Stimulated activated CD8-positive, alpha-beta memory T cell treated with anti-CD3 and anti-CD28 coated beads, Interleukin-7, amount 100 ng/mL, for 24 hours (primary cell): Measurements from ENCODE around the gene SMARCC2.
A peak's percentile ranks its signal among the peaks of the same experiment; 100 is the strongest.
"Not testable (repeated sequence)": the region's sequence is repeated elsewhere in the genome, so short reads cannot be mapped to it uniquely, and the experiment has no call there.

Experiments
- DNase-seq: peaks from one replicate; pipeline ENCODE4 v3.0.0-alpha.2; 2020; ENCODE audit warnings: low read depth

The SMARCC2 gene

GRCh38 chr12:56121204-56121870, 67.9 kb downstream of the SMARCC2 start:
- no peak for DNase-seq

GRCh38 chr12:56120158-56120846, 69.0 kb downstream of the SMARCC2 start:
- no peak for DNase-seq

GRCh38 chr12:56119361-56119796, 69.9 kb downstream of the SMARCC2 start:
- peak; percentile 18 for DNase-seq

- no peak for DNase-seq
Measured at GRCh38 chr12:56118688-56119357, 70.5 kb downstream of the SMARCC2 start.

- peak; percentile 98 for DNase-seq
Measured at GRCh38 chr12:56117778-56118687, 71.2 kb downstream of the SMARCC2 start, which contains the start of gene ZC3H10. Gene ZC3H10, plus strand, starts transcription at chr12:56118266. Its CDS starts 2,297 bp downstream, at chr12:56120563.

GRCh38 chr12:56117082-56117706, 72.1 kb downstream of the SMARCC2 start:
- not testable (repeated sequence) for DNase-seq

GRCh38 chr12:56116267-56117081, 72.8 kb downstream of the SMARCC2 start, which contains the start of gene RPL41:
Gene RPL41, plus strand, starts transcription at chr12:56116633.
- DNase-seq = peak; percentile 92

- DNase-seq = no peak
Measured at GRCh38 chr12:56115329-56115728, 74.0 kb downstream of the SMARCC2 start.

- no peak for DNase-seq
Measured at GRCh38 chr12:56114084-56114483, 75.2 kb downstream of the SMARCC2 start.
